Lung (tissue), 12 donors: ENCODE data around the gene NR2F1-AS1. TPM values are rescaled to one million over a fixed set of nuclear protein-coding genes. Genes with fewer than 3 reads are reported as not detected.

Experiments
- ATAC-seq: fragments of 200-7000 bp; cut with Tn5 transposase; one replicate; pipeline ENCODE4 v1.9.1; 2020; ENCODE audit warnings: moderate number of reproducible peaks; ENCODE audit not compliant: insufficient read depth, low FRiP score
- DNase-seq, 3 donors: peaks; one replicate each; pipeline ENCODE4 v3.0.0-alpha.2; 2013 to 2017
- H3K27ac ChIP-seq, 2 donors: one replicate each; pipeline ENCODE4 v1.5.1; 2013; ENCODE audit warnings: mild to moderate bottlenecking in 2 of 2, moderate library complexity in 2 of 2, control low read depth in 1 of 2, inconsistent platforms in 1 of 2, low read depth in 1 of 2, low read length in 1 of 2
- H3K27me3 ChIP-seq, 3 donors: one replicate each; pipeline ENCODE4 v1.5.1; 2013; ENCODE audit warnings: low read length in 2 of 3; ENCODE audit not compliant: control insufficient read depth in 3 of 3, insufficient read depth in 3 of 3
- H3K36me3 ChIP-seq, 4 donors: one replicate each; pipeline ENCODE4 v1.5.1; 2013; ENCODE audit warnings: low read length in 4 of 4, mild to moderate bottlenecking in 1 of 4, moderate library complexity in 1 of 4; ENCODE audit not compliant: control insufficient read depth in 4 of 4, insufficient read depth in 4 of 4
- H3K4me1 ChIP-seq, 5 donors: one replicate each; pipeline ENCODE4 v1.5.1; 2013; ENCODE audit warnings: low read length in 5 of 5, mild to moderate bottlenecking in 2 of 5, moderate library complexity in 1 of 5; ENCODE audit not compliant: control insufficient read depth in 5 of 5, insufficient read depth in 5 of 5
- H3K4me3 ChIP-seq: one replicate; pipeline ENCODE4 v1.5.1; 2013; ENCODE audit warnings: mild to moderate bottlenecking, control low read depth, moderate library complexity
- H3K9ac ChIP-seq, 2 donors: one replicate each; pipeline ENCODE4 v1.5.1; 2013; ENCODE audit warnings: low read length in 2 of 2, control low read depth in 1 of 2; ENCODE audit not compliant: insufficient read depth in 1 of 2
- H3K9me3 ChIP-seq, 4 donors: one replicate each; pipeline ENCODE4 v1.5.1; 2013; ENCODE audit warnings: low read length in 3 of 4, mild to moderate bottlenecking in 1 of 4, moderate library complexity in 1 of 4; ENCODE audit not compliant: control insufficient read depth in 4 of 4, insufficient read depth in 3 of 4
- CTCF ChIP-seq: IDR thresholded peaks from 2 replicates; pipeline ENCODE4 v1.5.1; 2012; ENCODE audit warnings: mild to moderate bottlenecking; ENCODE audit errors: control extremely low read depth, extremely low read depth
- WGBS, 2 donors: extraction: QIAGEN DNeasy Blood & Tissue Kit; methylation state at CpG; one replicate each; pipeline ENCODE4 v1.1.7; 2013; 5-methylcytosine and 5-hydroxymethylcytosine counted together
- polyA plus RNA-seq, 2 donors: library from polyadenylated mRNA; stranded (reverse); fragments of 200-250 nt; gene quantifications; one replicate each; pipeline ENCODE4 v1.2.1, GENCODE V29; 2013
- total RNA-seq, 2 donors: library from RNA; depleted of rRNA in 1 of 2; stranded (reverse); fragments of >200 nt in 1 of 2; gene quantifications; one replicate each; pipeline ENCODE4 v1.2.1, GENCODE V29; 2014 to 2021
- donor health status: control.
- donor health status: control.
- donor health status: Bipolar disorder and iron deficiency.
- donor health status: healthy.
- donor health status: DM: yes; HTN: yes; CAD: no.

Gene NR2F1-AS1
- total and polyA plus RNA-seq, 4 donors: 3.6 to 50.0 (median 10.9) TPM

- no peak for TF ChIP-seq CTCF
- Histone ChIP-seq H3K36me3 (peaks cover 0 to 57% (median 19%) of the 10 kb centered on the region in 4 donors), H3K27me3 (peaks cover 0 to 65% (median 2%) of the 10 kb centered on the region in 3 donors), H3K4me1 (peaks cover 0 to 75% (median 15%) of the 10 kb centered on the region in 5 donors), H3K9ac (peak overlapping the region in 1 of 2 donors; percentile 92), H3K27ac (peak overlapping the region in 1 of 2 donors; percentile 44), H3K4me3 (no peak overlapping the region), H3K9me3 (peaks cover 0 to 23% (median 0%) of the 10 kb centered on the region in 4 donors)
- 41 to 57% methylated on average over 5 of the region's 5 CpGs for WGBS, 2 donors
- peak in 2 of 3 donors; percentile 25 to 51 for DNase-seq
- no peak for ATAC-seq
Observed at GRCh38 chr5:93592883-93593282, 11.9 kb upstream of the NR2F1-AS1 start.

- Histone ChIP-seq H3K27me3 (peaks cover 0 to 63% (median 4%) of the 10 kb centered on the region in 3 donors), H3K27ac (peak overlapping the region in 1 of 2 donors; percentile 39), H3K4me3 (no peak overlapping the region), H3K9ac (peak overlapping the region in 1 of 2 donors; percentile 100), H3K9me3 (peaks cover 0 to 24% (median 0%) of the 10 kb centered on the region in 4 donors), H3K4me1 (peaks cover 0 to 71% (median 6%) of the 10 kb centered on the region in 5 donors), H3K36me3 (peaks cover 0 to 67% (median 21%) of the 10 kb centered on the region in 4 donors)
- DNase-seq (no peak), ATAC-seq (no peak)
- no peak for TF ChIP-seq CTCF
- WGBS, 2 donors: 55 to 65% methylated on average over 4 of the region's 4 CpGs
Observed at GRCh38 chr5:93591323-93591945, 10.4 kb upstream of the NR2F1-AS1 start.

GRCh38 chr5:93590493-93590892 lies 9.5 kb upstream of the NR2F1-AS1 start:
- WGBS, 2 donors: 45 to 47% methylated on average over 3 of the region's 3 CpGs
- Histone ChIP-seq H3K27ac (no peak overlapping the region), H3K9me3 (peaks cover 0 to 18% (median 0%) of the 10 kb centered on the region in 4 donors), H3K36me3 (peaks cover 0 to 68% (median 22%) of the 10 kb centered on the region in 4 donors), H3K4me1 (peaks cover 0 to 61% (median 5%) of the 10 kb centered on the region in 5 donors), H3K9ac (peak overlapping the region in 1 of 2 donors; percentile 100), H3K27me3 (peaks cover 0 to 58% (median 4%) of the 10 kb centered on the region in 3 donors), H3K4me3 (no peak overlapping the region)
- peak in 2 of 3 donors; percentile 70 to 73 for DNase-seq
- no peak for ATAC-seq
- no peak for TF ChIP-seq CTCF
